Measurements from ENCODE around the gene TOX3.

DNA sequence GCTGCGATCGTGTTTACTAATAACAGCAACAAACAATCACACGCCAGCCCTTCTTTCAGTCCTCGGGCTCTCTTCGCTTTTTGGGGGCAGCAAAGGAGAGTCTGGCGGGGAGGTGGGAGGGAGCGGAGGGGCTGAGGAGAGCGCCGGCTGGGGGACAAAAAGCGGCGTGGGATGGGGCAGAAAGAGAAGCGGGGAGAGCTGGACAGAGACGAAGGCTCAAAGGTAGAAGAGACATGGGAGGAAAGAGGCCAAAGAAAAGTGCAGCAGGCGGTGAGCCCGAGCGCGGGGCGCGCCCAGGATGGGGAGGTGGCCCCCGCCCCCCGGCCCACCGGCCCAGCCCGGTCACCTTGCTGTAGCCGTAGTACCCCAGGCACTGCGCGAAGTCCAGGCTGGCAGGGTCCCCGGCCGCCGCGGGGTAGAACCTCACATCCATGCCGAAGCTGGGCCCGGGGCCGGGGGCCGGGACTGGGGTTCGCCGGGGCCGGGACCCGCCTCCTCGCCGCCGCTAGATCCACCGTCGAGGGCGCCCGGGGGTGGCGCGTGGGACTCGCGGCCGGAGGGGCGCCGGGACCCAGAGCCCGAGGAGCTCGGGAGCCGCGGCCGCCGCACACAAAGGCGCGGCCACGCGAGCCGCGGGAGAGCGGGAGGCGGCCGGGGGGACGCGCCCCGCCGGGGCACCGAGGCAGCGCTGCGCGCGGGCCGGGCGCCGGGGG is 496 bp downstream of the TOX3 start:
- TF ChIP-seq, protein P1, sequence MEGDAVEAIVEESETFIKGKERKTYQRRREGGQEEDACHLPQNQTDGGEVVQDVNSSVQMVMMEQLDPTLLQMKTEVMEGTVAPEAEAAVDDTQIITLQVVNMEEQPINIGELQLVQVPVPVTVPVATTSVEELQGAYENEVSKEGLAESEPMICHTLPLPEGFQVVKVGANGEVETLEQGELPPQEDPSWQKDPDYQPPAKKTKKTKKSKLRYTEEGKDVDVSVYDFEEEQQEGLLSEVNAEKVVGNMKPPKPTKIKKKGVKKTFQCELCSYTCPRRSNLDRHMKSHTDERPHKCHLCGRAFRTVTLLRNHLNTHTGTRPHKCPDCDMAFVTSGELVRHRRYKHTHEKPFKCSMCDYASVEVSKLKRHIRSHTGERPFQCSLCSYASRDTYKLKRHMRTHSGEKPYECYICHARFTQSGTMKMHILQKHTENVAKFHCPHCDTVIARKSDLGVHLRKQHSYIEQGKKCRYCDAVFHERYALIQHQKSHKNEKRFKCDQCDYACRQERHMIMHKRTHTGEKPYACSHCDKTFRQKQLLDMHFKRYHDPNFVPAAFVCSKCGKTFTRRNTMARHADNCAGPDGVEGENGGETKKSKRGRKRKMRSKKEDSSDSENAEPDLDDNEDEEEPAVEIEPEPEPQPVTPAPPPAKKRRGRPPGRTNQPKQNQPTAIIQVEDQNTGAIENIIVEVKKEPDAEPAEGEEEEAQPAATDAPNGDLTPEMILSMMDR (conservative IDR thresholded peaks at IDR 0.05): no peak
- no peak for TF ChIP-seq ZFX (IDR thresholded peaks at IDR 0.05)

Data from C4-2B (cell line).